ENCODE measurements around the gene CASP14.
A peak's percentile ranks its signal among the peaks of the same experiment; 100 is the strongest.

The CASP14 gene

DNA sequence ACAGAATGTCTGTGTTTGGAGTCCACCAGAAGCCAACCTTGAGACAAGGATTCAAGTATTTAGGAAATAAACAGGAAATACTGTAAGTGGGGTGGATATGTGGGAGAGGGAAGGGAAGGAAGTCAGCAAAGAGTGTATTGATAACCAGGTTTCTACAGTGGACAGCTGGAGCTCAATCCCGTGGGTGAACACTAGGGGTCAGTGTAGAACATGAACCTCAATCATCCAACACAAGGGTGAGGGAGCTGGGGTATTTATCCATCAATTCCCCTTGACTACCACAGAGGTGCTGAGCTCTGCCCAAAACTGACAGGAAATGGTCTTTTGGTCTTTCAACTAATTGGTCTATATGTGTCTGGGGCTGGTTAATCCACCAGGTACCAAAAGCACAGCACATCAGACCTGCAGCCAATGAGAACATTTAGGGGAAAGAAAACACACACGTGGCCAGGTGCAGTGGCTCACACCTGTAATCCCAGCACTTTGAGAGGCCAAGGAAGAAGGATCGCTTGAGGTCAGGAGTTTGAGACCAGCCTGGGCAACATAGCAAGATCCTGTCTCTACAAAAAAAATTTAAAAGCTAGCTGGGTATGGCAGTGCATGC lies 52.3 kb downstream of the CASP14 start:
- H3K27me3 ChIP-seq (replicated peaks; ENCODE audit: insufficient read depth, low read length): peaks cover 64% of the 10 kb centered on the region
- no peak overlapping the region for H3K9ac ChIP-seq (ENCODE audit: low read length)
- no peaks in the 10 kb centered on the region for H3K4me1 ChIP-seq (ENCODE audit: low read length)
- H3K79me2 ChIP-seq (ENCODE audit: low read length): no peaks in the 10 kb centered on the region
- H3K36me3 ChIP-seq (replicated peaks; ENCODE audit: insufficient read depth, low read length): no peaks in the 10 kb centered on the region
- no peaks in the 10 kb centered on the region for H3K9me2 ChIP-seq (replicated peaks; ENCODE audit: insufficient read depth, low read length)
- no peak overlapping the region for H3K4me3 ChIP-seq (ENCODE audit: low read length)
- H2AFZ ChIP-seq (ENCODE audit: low read length): no peak overlapping the region
- no peaks in the 10 kb centered on the region for H3K9me3 ChIP-seq (replicated peaks; ENCODE audit: insufficient read depth, low read length)
- no peaks in the 10 kb centered on the region for H3F3A ChIP-seq (ENCODE audit: insufficient read depth, low read length)
- no peak overlapping the region for H3K27ac ChIP-seq (ENCODE audit: low read length)
- DNase-seq: peak; percentile 36
- TF ChIP-seq EZH2phosphoT487 (IDR thresholded peaks at IDR 0.05; ENCODE audit: low read length): no peak
- TF ChIP-seq, protein P1, sequence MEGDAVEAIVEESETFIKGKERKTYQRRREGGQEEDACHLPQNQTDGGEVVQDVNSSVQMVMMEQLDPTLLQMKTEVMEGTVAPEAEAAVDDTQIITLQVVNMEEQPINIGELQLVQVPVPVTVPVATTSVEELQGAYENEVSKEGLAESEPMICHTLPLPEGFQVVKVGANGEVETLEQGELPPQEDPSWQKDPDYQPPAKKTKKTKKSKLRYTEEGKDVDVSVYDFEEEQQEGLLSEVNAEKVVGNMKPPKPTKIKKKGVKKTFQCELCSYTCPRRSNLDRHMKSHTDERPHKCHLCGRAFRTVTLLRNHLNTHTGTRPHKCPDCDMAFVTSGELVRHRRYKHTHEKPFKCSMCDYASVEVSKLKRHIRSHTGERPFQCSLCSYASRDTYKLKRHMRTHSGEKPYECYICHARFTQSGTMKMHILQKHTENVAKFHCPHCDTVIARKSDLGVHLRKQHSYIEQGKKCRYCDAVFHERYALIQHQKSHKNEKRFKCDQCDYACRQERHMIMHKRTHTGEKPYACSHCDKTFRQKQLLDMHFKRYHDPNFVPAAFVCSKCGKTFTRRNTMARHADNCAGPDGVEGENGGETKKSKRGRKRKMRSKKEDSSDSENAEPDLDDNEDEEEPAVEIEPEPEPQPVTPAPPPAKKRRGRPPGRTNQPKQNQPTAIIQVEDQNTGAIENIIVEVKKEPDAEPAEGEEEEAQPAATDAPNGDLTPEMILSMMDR (IDR thresholded peaks at IDR 0.05; ENCODE audit: low read length): peak; percentile 70
- no peaks in the 10 kb centered on the region for H4K20me1 ChIP-seq (ENCODE audit: insufficient read depth, low read length)
- H3K4me2 ChIP-seq (ENCODE audit: low read depth, low read length): no peak overlapping the region

DNA sequence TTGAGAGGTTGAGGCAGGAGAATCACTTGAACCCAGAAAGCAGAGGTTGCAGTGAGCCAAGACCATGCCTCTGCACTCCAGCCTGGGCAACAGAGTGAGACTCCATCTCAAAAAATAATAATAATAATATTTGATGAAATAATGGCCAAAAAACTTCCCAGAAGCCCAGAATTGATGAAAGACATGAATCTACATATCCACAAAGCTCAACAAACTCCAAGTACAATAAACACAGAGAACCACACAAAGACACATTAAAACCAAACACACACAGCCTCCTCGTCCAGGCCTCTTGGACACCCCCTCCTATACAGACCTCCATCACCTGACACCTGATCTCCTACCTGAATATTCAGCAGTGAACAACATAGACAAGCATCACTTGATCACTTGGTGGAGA lies 54.7 kb downstream of the CASP14 start:
- Histone ChIP-seq H3K4me2 (ENCODE audit: low read depth, low read length) (no peak overlapping the region), H3K79me2 (ENCODE audit: low read length) (no peaks in the 10 kb centered on the region), H3K9me3 (replicated peaks; ENCODE audit: insufficient read depth, low read length) (no peaks in the 10 kb centered on the region)

DNA sequence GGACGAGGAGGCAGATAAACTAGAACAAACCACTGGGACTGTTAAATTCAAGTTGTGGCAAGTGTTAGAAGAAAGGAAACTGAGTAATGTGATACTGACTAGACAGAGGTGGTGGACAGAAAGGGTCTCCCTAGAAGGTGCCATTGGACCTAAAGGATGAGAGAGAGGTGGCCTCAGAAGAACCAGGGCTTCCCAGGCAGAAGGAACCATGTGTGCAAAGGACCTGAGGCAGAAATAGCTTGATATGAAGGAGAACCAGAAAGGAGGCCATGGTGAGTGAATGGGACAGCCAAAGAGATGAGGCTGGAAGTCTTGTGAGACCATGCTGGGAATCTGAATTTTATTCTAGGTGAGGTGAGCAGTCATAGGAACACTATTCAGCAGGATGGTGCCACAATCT lies 55.1 kb downstream of the CASP14 start:
- no peak for DNase-seq
- H3K9me3 ChIP-seq (replicated peaks; ENCODE audit: insufficient read depth, low read length): no peaks in the 10 kb centered on the region
- no peak overlapping the region for H3K4me2 ChIP-seq (ENCODE audit: low read depth, low read length)
- no peaks in the 10 kb centered on the region for H3F3A ChIP-seq (ENCODE audit: insufficient read depth, low read length)
- no peaks in the 10 kb centered on the region for H3K4me1 ChIP-seq (ENCODE audit: low read length)
- no peaks in the 10 kb centered on the region for H3K36me3 ChIP-seq (replicated peaks; ENCODE audit: insufficient read depth, low read length)
- TF ChIP-seq EZH2phosphoT487 (IDR thresholded peaks at IDR 0.05; ENCODE audit: low read length) (no peak), EZH2 (optimal IDR thresholded peaks at IDR 0.05; ENCODE audit: low read depth, low read length) (no peak)
- TF ChIP-seq, protein P1 (IDR thresholded peaks at IDR 0.05; ENCODE audit: low read length): no peak
- no peaks in the 10 kb centered on the region for H3K9me2 ChIP-seq (replicated peaks; ENCODE audit: insufficient read depth, low read length)
- no peak overlapping the region for H3K9ac ChIP-seq (ENCODE audit: low read length)
- H2AFZ ChIP-seq (ENCODE audit: low read length): no peak overlapping the region
- H3K27me3 ChIP-seq (replicated peaks; ENCODE audit: insufficient read depth, low read length): peaks cover 65% of the 10 kb centered on the region
- no peak overlapping the region for H3K4me3 ChIP-seq (ENCODE audit: low read length)
- no peaks in the 10 kb centered on the region for H3K79me2 ChIP-seq (ENCODE audit: low read length)
- H3K27ac ChIP-seq (ENCODE audit: low read length): no peak overlapping the region
- no peaks in the 10 kb centered on the region for H4K20me1 ChIP-seq (ENCODE audit: insufficient read depth, low read length)

More for the DNA sequence above, 54.7 kb downstream of the CASP14 start:
- peaks cover 64% of the 10 kb centered on the region for H3K27me3 ChIP-seq (replicated peaks; ENCODE audit: insufficient read depth, low read length)
- H2AFZ ChIP-seq (ENCODE audit: low read length): no peak overlapping the region
- H3K4me3 ChIP-seq (ENCODE audit: low read length): no peak overlapping the region
- H3K9ac ChIP-seq (ENCODE audit: low read length): no peak overlapping the region
- H3K9me2 ChIP-seq (replicated peaks; ENCODE audit: insufficient read depth, low read length): no peaks in the 10 kb centered on the region
- DNase-seq: no peak
- H3K36me3 ChIP-seq (replicated peaks; ENCODE audit: insufficient read depth, low read length): no peaks in the 10 kb centered on the region
- H3K4me1 ChIP-seq (ENCODE audit: low read length): no peaks in the 10 kb centered on the region
- H4K20me1 ChIP-seq (ENCODE audit: insufficient read depth, low read length): no peaks in the 10 kb centered on the region
- no peak for TF ChIP-seq EZH2phosphoT487 (IDR thresholded peaks at IDR 0.05; ENCODE audit: low read length)
- TF ChIP-seq EZH2 (optimal IDR thresholded peaks at IDR 0.05; ENCODE audit: low read depth, low read length): no peak
- TF ChIP-seq, protein P1 (IDR thresholded peaks at IDR 0.05; ENCODE audit: low read length): no peak
- H3F3A ChIP-seq (ENCODE audit: insufficient read depth, low read length): no peaks in the 10 kb centered on the region
- H3K27ac ChIP-seq (ENCODE audit: low read length): no peak overlapping the region

Data from MM.1S (cell line).